ENCODE results near the gene COL6A2. TPM values are rescaled to one million over a fixed set of nuclear protein-coding genes. Genes with fewer than 3 reads are reported as not detected.

COL6A2 gene
- total and polyA plus RNA-seq, 10 of the 15 experiments (the other 5 are each of a cell fraction or from before 2014, with no cell fraction given), result 0.16 to 1.3 (median 0.34) TPM; not detected in 7

DNA sequence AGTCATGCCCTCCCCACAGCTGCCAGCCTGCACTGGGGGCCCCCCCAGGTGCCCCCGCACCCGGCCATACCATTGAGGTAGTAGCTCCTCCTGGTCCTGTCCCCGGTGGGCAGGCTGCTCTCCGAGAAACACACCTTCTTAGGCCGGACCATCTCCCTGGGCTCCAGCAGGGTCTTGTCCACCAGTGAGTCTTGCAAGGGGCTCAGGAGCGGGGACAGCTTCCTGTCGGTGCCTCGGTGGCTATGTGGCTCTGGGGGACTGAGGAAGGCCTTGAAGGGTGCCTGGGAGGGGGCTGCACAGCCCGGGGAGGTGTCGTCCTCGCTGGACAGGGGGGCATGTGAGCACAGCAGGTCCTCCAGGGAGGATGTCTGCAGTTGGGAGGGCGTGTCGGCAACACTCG lies 70.3 kb downstream of the COL6A2 start:
- Histone ChIP-seq H3K79me2 (ENCODE audit: control insufficient read depth, insufficient read depth, low read length) (no peaks in the 10 kb centered on the region), H3K4me1 (ENCODE audit: control insufficient read depth, insufficient read depth, low read length) (no peaks in the 10 kb centered on the region; the same call in 1 of the 2 replicates), H4K20me1 (ENCODE audit: control insufficient read depth, insufficient read depth) (no peaks in the 10 kb centered on the region), H3K27me3 (replicated peaks in 1 of 2; ENCODE audit: control insufficient read depth in 2 of 2, insufficient read depth in 2 of 2, low read length in 1 of 2) (no peaks in the 10 kb centered on the region), H3K9me3 (replicated peaks; ENCODE audit: control insufficient read depth, insufficient read depth, low read length) (no peaks in the 10 kb centered on the region; the same call in 2 of the 3 replicates), H2AFZ (ENCODE audit: control insufficient read depth, low read depth, low read length) (no peak overlapping the region), H3K4me2 (ENCODE audit: control insufficient read depth, insufficient read depth) (no peak overlapping the region), H3K9ac (ENCODE audit: control insufficient read depth, insufficient read depth, low read length) (no peak overlapping the region), H3K27ac (ENCODE audit: control insufficient read depth, insufficient read depth) (no peak overlapping the region), H3K4me3 (no peak overlapping the region), H3K36me3 (ENCODE audit: control insufficient read depth in 2 of 2, insufficient read depth in 2 of 2, low read length in 1 of 2) (no peaks in the 10 kb centered on the region)
- in situ Hi-C loops (cut with MboI) (no loop called here), intact Hi-C loops (cut with micrococcal nuclease; ENCODE audit: unreplicated experiment) (no loop called here)
- CTCF ChIA-PET, result no interaction called here
- DNase-seq (ENCODE audit: low read depth, low spot score), result no peak
- 79% methylated on average over 14 of the region's 14 CpGs for WGBS (ENCODE audit: insufficient coverage, insufficient replicate concordance, low lambda C conversion rate, missing lambda C conversion rate)
- POLR2A ChIA-PET, result no interaction called here
- no TSS peak for BruUV-seq (replicated peaks)
- SMC1A ChIA-PET (ENCODE audit: uncharacterized antibody, unreplicated experiment), result no interaction called here
- no peak for ATAC-seq
- RAD21 ChIA-PET (ENCODE audit: unreplicated experiment), result no interaction called here
- FAIRE-seq, result no peak
- TF ChIP-seq, protein P1, sequence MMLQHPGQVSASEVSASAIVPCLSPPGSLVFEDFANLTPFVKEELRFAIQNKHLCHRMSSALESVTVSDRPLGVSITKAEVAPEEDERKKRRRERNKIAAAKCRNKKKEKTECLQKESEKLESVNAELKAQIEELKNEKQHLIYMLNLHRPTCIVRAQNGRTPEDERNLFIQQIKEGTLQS (IDR thresholded peaks at IDR 0.05; ENCODE audit: borderline replicate concordance, extremely low read depth, low read depth, low read length), result no peak
- TF ChIP-seq, protein P2, sequence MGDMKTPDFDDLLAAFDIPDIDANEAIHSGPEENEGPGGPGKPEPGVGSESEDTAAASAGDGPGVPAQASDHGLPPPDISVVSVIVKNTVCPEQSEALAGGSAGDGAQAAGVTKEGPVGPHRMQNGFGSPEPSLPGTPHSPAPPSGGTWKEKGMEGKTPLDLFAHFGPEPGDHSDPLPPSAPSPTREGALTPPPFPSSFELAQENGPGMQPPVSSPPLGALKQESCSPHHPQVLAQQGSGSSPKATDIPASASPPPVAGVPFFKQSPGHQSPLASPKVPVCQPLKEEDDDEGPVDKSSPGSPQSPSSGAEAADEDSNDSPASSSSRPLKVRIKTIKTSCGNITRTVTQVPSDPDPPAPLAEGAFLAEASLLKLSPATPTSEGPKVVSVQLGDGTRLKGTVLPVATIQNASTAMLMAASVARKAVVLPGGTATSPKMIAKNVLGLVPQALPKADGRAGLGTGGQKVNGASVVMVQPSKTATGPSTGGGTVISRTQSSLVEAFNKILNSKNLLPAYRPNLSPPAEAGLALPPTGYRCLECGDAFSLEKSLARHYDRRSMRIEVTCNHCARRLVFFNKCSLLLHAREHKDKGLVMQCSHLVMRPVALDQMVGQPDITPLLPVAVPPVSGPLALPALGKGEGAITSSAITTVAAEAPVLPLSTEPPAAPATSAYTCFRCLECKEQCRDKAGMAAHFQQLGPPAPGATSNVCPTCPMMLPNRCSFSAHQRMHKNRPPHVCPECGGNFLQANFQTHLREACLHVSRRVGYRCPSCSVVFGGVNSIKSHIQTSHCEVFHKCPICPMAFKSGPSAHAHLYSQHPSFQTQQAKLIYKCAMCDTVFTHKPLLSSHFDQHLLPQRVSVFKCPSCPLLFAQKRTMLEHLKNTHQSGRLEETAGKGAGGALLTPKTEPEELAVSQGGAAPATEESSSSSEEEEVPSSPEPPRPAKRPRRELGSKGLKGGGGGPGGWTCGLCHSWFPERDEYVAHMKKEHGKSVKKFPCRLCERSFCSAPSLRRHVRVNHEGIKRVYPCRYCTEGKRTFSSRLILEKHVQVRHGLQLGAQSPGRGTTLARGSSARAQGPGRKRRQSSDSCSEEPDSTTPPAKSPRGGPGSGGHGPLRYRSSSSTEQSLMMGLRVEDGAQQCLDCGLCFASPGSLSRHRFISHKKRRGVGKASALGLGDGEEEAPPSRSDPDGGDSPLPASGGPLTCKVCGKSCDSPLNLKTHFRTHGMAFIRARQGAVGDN (IDR thresholded peaks at IDR 0.05), result no peak
- TF ChIP-seq RBBP5 (conservative IDR thresholded peaks at IDR 0.05), result no peak
- no peak for TF ChIP-seq STAT1 (conservative IDR thresholded peaks at IDR 0.05)
- TF ChIP-seq, protein P3, sequence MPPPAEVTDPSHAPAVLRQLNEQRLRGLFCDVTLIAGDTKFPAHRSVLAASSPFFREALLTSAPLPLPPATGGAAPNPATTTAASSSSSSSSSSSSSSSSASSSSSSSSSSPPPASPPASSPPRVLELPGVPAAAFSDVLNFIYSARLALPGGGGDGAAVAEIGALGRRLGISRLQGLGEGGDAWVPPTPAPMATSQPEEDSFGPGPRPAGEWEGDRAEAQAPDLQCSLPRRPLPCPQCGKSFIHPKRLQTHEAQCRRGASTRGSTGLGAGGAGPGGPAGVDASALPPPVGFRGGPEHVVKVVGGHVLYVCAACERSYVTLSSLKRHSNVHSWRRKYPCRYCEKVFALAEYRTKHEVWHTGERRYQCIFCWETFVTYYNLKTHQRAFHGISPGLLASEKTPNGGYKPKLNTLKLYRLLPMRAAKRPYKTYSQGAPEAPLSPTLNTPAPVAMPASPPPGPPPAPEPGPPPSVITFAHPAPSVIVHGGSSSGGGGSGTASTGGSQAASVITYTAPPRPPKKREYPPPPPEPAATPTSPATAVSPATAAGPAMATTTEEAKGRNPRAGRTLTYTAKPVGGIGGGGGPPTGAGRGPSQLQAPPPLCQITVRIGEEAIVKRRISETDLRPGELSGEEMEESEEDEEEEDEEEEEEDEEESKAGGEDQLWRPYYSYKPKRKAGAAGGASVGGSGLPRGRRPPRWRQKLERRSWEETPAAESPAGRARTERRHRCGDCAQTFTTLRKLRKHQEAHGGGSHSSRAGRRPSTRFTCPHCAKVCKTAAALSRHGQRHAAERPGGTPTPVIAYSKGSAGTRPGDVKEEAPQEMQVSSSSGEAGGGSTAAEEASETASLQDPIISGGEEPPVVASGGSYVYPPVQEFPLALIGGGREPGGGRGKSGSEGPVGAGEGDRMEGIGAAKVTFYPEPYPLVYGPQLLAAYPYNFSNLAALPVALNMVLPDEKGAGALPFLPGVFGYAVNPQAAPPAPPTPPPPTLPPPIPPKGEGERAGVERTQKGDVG (CRISPR knock-in tag; IDR thresholded peaks at IDR 0.05), result no peak
- TF ChIP-seq, protein P4, sequence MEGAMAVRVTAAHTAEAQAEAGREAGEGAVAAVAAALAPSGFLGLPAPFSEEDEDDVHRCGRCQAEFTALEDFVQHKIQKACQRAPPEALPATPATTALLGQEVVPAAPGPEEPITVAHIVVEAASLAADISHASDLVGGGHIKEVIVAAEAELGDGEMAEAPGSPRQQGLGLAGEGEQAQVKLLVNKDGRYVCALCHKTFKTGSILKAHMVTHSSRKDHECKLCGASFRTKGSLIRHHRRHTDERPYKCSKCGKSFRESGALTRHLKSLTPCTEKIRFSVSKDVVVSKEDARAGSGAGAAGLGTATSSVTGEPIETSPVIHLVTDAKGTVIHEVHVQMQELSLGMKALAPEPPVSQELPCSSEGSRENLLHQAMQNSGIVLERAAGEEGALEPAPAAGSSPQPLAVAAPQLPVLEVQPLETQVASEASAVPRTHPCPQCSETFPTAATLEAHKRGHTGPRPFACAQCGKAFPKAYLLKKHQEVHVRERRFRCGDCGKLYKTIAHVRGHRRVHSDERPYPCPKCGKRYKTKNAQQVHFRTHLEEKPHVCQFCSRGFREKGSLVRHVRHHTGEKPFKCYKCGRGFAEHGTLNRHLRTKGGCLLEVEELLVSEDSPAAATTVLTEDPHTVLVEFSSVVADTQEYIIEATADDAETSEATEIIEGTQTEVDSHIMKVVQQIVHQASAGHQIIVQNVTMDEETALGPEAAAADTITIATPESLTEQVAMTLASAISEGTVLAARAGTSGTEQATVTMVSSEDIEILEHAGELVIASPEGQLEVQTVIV (IDR thresholded peaks at IDR 0.05; ENCODE audit: borderline replicate concordance, partially characterized antibody), result no peak
- TF ChIP-seq, protein P5, sequence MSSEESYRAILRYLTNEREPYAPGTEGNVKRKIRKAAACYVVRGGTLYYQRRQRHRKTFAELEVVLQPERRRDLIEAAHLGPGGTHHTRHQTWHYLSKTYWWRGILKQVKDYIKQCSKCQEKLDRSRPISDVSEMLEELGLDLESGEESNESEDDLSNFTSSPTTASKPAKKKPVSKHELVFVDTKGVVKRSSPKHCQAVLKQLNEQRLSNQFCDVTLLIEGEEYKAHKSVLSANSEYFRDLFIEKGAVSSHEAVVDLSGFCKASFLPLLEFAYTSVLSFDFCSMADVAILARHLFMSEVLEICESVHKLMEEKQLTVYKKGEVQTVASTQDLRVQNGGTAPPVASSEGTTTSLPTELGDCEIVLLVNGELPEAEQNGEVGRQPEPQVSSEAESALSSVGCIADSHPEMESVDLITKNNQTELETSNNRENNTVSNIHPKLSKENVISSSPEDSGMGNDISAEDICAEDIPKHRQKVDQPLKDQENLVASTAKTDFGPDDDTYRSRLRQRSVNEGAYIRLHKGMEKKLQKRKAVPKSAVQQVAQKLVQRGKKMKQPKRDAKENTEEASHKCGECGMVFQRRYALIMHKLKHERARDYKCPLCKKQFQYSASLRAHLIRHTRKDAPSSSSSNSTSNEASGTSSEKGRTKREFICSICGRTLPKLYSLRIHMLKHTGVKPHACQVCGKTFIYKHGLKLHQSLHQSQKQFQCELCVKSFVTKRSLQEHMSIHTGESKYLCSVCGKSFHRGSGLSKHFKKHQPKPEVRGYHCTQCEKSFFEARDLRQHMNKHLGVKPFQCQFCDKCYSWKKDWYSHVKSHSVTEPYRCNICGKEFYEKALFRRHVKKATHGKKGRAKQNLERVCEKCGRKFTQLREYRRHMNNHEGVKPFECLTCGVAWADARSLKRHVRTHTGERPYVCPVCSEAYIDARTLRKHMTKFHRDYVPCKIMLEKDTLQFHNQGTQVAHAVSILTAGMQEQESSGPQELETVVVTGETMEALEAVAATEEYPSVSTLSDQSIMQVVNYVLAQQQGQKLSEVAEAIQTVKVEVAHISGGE (CRISPR knock-in tag; IDR thresholded peaks at IDR 0.05), result no peak
- TF ChIP-seq NFXL1 (IDR thresholded peaks at IDR 0.05; ENCODE audit: borderline replicate concordance), result no peak
- TF ChIP-seq ZNF274 (IDR thresholded peaks at IDR 0.05; ENCODE audit: insufficient read depth, insufficient read length), result no peak
- TF ChIP-seq BACH1 (IDR thresholded peaks at IDR 0.05; ENCODE audit: borderline replicate concordance), result no peak
- no peak for TF ChIP-seq SREBF1 (IDR thresholded peaks at IDR 0.05; ENCODE audit: low read length)
